Tibial nerve (tissue), 4 donors: Measurements from ENCODE around the gene CLCF1.

Experiments used
- CTCF ChIP-seq, 5 experiments: fragments of 200-600 bp in 3 of 5; fragments of 450-650 bp in 2 of 5; sonication (generic) in 3 of 5; IDR thresholded peaks; one replicate each; pipeline ENCODE4 v1.5.1; 2016 to 2019; ENCODE audit warnings: antibody characterized with exemption in 5 of 5, mild to moderate bottlenecking in 3 of 5, moderate library complexity in 2 of 5
- EP300 ChIP-seq, 2 donors: sonication (generic); formaldehyde crosslinking; IDR thresholded peaks; one replicate each; pipeline ENCODE4 v1.6.1; 2017; ENCODE audit warnings: antibody characterized with exemption in 2 of 2, mild to moderate bottlenecking in 1 of 2
- POLR2A ChIP-seq, 2 donors: fragments of 450-650 bp; IDR thresholded peaks; one replicate each; pipeline ENCODE4 v1.6.1; 2017; ENCODE audit warnings: antibody characterized with exemption in 2 of 2, mild to moderate bottlenecking in 2 of 2, moderate library complexity in 2 of 2

DNA sequence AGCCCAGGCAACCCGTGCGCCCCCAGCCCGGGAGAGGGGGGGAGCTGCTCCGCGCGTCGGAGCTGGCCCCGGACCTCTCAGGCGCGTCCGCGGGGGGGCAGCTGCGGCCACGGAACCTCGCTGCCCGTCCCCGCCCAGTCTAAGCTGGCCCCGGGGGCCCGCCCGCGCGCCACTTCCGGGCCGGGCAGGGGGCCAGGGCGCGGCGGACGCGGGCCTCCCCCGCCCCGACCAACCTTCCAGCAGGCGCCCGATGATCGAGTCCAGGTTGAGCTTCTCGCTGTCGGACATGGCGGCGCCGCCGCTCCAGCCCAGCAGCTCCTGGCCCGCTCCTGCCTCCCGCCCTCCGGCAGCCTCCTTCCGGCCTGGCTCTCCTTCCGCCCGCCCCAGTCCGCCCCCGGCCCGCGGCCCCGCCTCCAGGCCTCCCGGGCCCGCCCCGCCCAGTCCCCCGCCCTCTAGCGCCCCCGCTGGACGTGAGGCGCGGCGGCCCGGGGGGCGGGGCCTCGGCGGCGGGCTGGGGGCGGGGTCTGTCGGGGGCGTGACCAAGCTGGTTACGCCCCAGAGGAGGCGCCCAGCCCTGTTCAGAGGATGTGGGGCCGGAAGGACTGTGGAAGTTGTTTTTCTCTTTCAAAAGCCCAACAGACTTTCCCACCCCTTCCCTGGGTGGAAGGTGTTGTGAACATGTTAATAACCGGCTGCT is 28.2 kb upstream of the CLCF1 start, which contains the start of gene PPP1CA:
- TF ChIP-seq CTCF (IDR thresholded peaks at IDR 0.05) (peak; percentile 52 to 93 (median 73)), POLR2A (IDR thresholded peaks at IDR 0.05) (peak; percentile 60 to 73), EP300 (IDR thresholded peaks at IDR 0.05) (peak in 1 of 2 donors; percentile 70)
